Progenitor cell of endocrine pancreas (in vitro differentiated cells): ENCODE data around the gene PDE11A. TPM values are rescaled to one million over a fixed set of nuclear protein-coding genes. Genes with fewer than 3 reads are reported as not detected.

Experiments
- DNase-seq: peaks from one replicate; pipeline ENCODE4 v3.0.0; 2021; ENCODE audit warnings: low spot score; ENCODE audit not compliant: unreplicated experiment
- H3K27ac Mint-ChIP-seq: 2 replicates; pipeline ENCODE4 v1.8.0; 2021; ENCODE audit warnings: mild to moderate bottlenecking, moderate library complexity, mixed read lengths
- H3K27me3 Mint-ChIP-seq: 2 replicates; pipeline ENCODE4 v1.8.0; 2021; ENCODE audit warnings: mixed read lengths
- H3K36me3 Mint-ChIP-seq: 2 replicates; pipeline ENCODE4 v1.8.0; 2022; ENCODE audit warnings: mixed read lengths; ENCODE audit not compliant: insufficient read depth
- H3K4me1 Mint-ChIP-seq: 2 replicates; pipeline ENCODE4 v1.8.0; 2021; ENCODE audit warnings: low read depth, mixed read lengths
- H3K4me3 Mint-ChIP-seq: 2 replicates; pipeline ENCODE4 v1.8.0; 2021; ENCODE audit warnings: low read depth, mild to moderate bottlenecking, moderate library complexity, mixed read lengths
- H3K9me3 Mint-ChIP-seq: 2 replicates; pipeline ENCODE4 v1.8.0; 2021; ENCODE audit warnings: low read depth, mixed read lengths
- CTCF ChIP-seq: fragments of 200-600 bp; sonication (generic); IDR thresholded peaks from one replicate; pipeline ENCODE4 v1.5.0; 2021; ENCODE audit warnings: antibody characterized with exemption, mild to moderate bottlenecking; ENCODE audit not compliant: unreplicated experiment
- total RNA-seq: library from RNA; stranded (reverse); gene quantifications from 2 replicates; pipeline ENCODE4 v1.2.1, GENCODE V29; 2021

The PDE11A gene
- total RNA-seq, 1 donor from 2014 or later: 54.8 TPM

GRCh38 chr2:177588671-177589070, 483.9 kb downstream of the PDE11A start:
- Mint-ChIP-seq H3K36me3 (no peaks in the 10 kb centered on the region), H3K4me1 (peaks cover under 1% of the 10 kb centered on the region), H3K27ac (no peak overlapping the region), H3K4me3 (no peak overlapping the region), H3K9me3 (no peaks in the 10 kb centered on the region), H3K27me3 (no peaks in the 10 kb centered on the region)
- TF ChIP-seq CTCF: no peak
- DNase-seq: no peak

GRCh38 chr2:177587371-177587770, 485.2 kb downstream of the PDE11A start:
- H3K27me3 Mint-ChIP-seq: no peaks in the 10 kb centered on the region
- H3K9me3 Mint-ChIP-seq: no peaks in the 10 kb centered on the region
- H3K27ac Mint-ChIP-seq: no peak overlapping the region
- DNase-seq: no peak
- no peak for TF ChIP-seq CTCF
- H3K4me3 Mint-ChIP-seq: no peak overlapping the region
- H3K4me1 Mint-ChIP-seq: no peaks in the 10 kb centered on the region
- H3K36me3 Mint-ChIP-seq: no peaks in the 10 kb centered on the region

DNA sequence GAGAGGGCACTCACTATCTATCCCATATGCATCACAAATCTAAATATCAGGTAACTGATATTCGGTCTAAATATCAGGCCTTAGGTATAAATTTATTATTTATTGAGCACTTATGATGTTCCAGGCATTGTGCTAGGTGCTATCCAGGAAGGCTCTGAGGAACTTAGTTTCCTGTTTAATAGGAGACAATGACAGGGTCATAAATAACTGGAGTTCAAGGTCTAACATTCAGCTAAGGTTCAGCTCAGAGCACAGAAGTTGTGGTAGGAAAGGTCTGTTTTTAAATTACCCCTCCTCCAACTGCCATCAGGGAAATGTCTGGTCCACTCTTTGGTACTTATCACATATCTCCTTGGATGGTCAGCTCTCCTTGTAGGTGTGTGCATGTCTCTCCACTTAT, 486.4 kb downstream of the PDE11A start:
- no peak overlapping the region for H3K27ac Mint-ChIP-seq
- TF ChIP-seq CTCF: no peak
- no peaks in the 10 kb centered on the region for H3K4me1 Mint-ChIP-seq
- no peaks in the 10 kb centered on the region for H3K9me3 Mint-ChIP-seq
- DNase-seq: no peak
- H3K36me3 Mint-ChIP-seq: no peaks in the 10 kb centered on the region
- H3K27me3 Mint-ChIP-seq: no peaks in the 10 kb centered on the region
- no peak overlapping the region for H3K4me3 Mint-ChIP-seq

DNA sequence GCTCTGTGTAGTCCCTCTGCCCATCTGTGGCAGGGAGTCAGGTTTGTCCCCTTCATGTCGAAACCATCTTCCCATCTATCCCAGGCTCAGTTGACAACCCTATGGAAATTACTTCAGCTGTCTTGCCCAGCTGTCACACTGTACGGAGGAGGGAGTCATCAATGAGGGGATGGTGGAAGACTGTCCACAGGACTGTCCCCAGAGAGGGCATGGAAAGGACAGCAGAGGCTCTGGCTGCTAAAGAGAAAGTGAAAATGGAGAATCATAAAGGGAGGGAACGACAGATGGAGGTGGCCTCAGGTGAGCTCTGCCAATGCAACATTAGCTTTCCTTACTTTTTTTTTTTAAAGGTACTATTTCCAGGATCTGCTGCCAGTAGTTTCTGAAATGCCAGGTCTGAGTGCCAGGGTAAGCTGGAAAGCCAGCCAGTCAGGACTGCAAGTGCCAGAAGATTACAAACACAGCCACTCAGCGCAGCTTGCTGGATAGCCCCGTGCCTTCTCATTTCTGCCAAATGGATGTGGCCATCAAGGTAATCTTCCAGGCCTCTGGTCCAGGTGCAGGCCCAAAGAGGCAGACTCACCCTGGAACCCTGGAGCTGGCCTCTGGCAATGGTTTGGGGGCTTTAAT, 487.2 kb downstream of the PDE11A start:
- Mint-ChIP-seq H3K9me3 (no peaks in the 10 kb centered on the region), H3K4me3 (no peak overlapping the region), H3K27me3 (no peaks in the 10 kb centered on the region), H3K27ac (no peak overlapping the region), H3K4me1 (no peaks in the 10 kb centered on the region), H3K36me3 (no peaks in the 10 kb centered on the region)
- TF ChIP-seq CTCF: no peak
- no peak for DNase-seq

DNA sequence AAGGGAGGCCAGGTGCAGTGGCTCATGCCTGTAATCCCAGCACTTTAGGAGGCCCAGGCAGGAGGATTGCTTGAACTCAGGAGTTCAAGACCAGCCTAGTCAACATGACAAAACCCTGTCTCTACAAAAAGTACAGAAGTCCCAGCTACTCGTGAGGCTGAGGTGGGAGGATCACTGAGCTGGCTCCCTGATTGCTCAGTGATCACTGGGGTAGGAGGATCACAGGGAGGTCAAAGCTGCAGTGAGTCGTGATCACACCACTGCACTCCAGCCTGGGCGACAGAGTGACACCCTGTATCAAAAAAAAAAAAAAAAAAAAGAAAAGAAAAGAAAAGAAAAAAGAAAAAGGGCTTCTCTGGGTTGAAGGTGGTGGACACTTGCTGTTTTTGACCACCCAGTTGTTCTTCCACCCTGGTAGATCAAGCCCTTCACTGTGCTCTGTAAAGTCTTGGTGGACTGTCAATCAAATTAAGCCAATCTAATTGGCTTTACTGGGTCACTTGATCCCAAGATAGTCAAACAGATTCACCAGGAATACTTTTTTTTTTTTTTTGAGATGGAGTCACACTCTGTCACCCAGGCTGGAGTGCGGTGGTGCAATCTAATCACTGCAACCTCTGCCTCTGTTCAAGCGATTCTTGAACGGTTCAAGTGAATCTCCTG, 488.4 kb downstream of the PDE11A start:
- H3K9me3 Mint-ChIP-seq: no peaks in the 10 kb centered on the region
- no peaks in the 10 kb centered on the region for H3K4me1 Mint-ChIP-seq
- no peaks in the 10 kb centered on the region for H3K27me3 Mint-ChIP-seq
- H3K36me3 Mint-ChIP-seq: no peaks in the 10 kb centered on the region
- no peak for DNase-seq
- H3K4me3 Mint-ChIP-seq: no peak overlapping the region
- TF ChIP-seq CTCF: no peak
- H3K27ac Mint-ChIP-seq: no peak overlapping the region
